ENCODE data around the gene INPP4B.
"Not testable (repeated sequence)": the region's sequence is repeated elsewhere in the genome, so short reads cannot be mapped to it uniquely, and the experiment has no call there.

INPP4B gene

DNA sequence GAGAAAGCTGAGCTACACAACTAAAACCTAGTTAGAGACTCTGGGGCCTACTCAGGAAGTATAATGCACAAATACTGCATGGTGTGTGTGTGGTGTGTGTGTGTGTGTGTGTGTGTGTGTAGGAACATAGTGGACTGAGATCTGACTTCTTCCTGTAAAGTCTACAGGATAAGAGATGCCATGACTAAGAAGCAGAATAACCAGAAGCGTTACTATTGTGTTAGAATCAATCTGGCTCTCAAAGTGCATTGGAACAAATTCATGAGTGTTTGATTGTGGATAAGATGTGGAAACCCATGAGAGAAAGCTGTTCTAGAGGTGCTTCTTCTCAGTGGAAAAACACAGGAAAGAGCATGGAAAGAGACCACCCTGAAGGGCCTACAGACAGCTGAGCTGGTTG lies 302.1 kb downstream of the INPP4B start:
- no peak for DNase-seq (ENCODE audit: low spot score)

DNA sequence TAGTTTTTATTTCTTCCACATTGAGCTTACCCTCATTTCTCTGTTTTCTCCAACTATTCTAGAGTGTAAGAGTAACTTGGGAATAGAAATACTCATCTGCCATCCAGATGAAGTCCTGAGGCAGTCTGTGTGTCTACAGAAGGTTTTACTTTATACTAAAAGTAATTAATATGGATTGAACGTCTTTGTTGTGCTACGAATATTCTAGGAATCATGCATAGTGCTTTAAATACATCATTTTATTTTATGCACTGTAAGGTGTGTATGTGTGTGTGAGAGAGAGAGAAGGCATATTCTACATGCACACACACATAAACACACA lies 305.7 kb downstream of the INPP4B start:
- no peak for DNase-seq (ENCODE audit: low spot score)

DNA sequence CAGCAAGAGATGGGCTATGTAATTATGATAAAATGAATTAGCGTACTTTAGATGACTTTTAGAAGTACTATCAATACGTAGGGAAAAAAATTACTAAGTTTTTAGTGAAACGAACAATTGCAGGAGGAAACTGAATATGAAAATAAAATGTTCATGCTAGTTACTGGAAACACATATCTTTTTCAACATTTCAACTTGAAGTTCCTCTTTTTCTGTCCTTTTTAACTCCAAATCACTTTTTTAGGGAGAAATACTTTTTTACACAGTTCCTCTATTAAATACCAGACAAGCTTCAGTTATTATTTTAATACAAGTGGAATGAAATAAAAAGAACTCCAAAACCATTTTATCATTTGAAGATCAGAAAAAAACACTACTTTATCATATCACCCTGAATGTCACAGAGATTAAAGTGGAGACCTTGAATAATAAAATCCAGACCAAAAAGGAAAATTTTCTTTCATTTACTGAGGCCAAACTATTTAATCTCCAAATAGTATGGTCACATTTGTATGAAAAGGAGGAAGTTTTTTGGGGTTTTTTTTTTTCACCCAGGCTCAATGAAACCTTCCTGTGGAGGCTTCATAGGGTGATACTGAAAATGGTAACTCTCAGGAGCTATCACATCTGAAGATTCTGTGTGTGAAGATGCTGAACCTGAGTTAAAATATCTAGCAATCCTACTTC lies 306.2 kb downstream of the INPP4B start:
- DNase-seq (ENCODE audit: low spot score), result no peak

GRCh38 chr4:142535009-142535408 lies 311.1 kb downstream of the INPP4B start:
- DNase-seq (ENCODE audit: low spot score), result peak; percentile 55

DNA sequence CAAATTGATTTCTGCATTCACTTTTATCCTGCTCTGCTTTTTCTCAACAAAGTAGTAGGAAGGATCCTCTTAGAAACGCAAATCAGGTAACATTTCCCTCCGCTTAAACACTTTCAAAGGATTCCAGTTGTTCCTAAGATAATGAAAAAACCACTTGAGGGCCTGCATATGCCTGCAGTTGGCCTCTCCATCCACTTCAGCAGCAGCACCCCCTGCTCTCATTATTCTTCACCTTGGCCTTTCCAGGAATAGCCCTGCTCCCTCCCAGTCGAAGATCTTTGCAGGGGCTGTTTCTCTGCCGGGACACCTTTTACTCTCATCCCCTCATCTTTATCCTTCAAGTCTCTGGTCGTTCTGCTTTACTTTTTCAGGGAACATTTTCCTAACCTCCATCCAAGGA lies 314.0 kb downstream of the INPP4B start:
- DNase-seq (ENCODE audit: low spot score), result no peak

- DNase-seq (ENCODE audit: low spot score), result no peak
Measured at GRCh38 chr4:142530728-142531127, 315.4 kb downstream of the INPP4B start.

- DNase-seq (ENCODE audit: low spot score), result no peak
Measured at GRCh38 chr4:142528433-142528832, 317.7 kb downstream of the INPP4B start.

GRCh38 chr4:142523111-142523510 lies 323.0 kb downstream of the INPP4B start:
- no peak for DNase-seq (ENCODE audit: low spot score)

DNA sequence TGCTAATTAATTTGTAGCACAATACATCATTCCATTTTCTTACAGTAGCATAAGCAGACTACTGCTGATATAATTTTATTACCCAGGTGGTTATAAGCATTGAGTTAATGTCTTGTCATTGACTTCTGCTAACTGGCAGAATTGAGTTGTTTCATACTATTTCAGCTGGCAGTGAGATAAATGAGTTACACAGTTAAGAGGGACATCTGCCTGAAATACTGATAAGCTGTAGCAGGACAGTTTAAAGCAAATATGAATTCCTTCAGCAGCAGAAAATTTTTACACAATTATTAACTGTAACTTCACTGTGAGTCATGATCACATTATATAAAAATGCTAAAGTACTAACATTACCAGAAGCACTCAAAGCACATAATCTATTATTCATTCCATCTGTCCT lies 326.8 kb downstream of the INPP4B start:
- peak; percentile 42 for DNase-seq (ENCODE audit: low spot score)

GRCh38 chr4:142516686-142517526 lies 329.2 kb downstream of the INPP4B start:
- no peak for DNase-seq (ENCODE audit: low spot score)

- DNase-seq (ENCODE audit: low spot score), result no peak
Measured at GRCh38 chr4:142512161-142512560, 333.9 kb downstream of the INPP4B start.

DNA sequence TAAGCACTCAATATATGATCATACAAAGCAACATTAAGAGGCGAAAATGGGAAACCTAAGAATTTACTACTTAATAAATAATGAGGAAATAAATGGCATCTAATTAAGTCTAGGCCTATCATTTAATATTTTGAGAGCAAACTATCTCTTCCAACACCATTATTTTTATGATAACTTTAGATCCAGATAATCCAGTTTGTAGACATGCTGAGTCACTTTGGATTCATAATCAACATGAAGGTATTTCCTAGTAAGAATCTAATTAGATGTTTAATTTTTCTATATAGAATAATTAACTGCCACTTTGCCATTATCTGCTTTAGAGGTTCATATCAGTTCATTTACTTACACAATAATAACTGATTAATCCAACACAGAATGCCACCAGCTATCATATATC lies 336.2 kb downstream of the INPP4B start:
- DNase-seq (ENCODE audit: low spot score), result no peak

- DNase-seq (ENCODE audit: low spot score), result not testable (repeated sequence)
Measured at GRCh38 chr4:142509381-142509780, 336.7 kb downstream of the INPP4B start.

- DNase-seq (ENCODE audit: low spot score), result no peak
Measured at GRCh38 chr4:142500966-142501365, 345.1 kb downstream of the INPP4B start.

- no peak for DNase-seq (ENCODE audit: low spot score)
Measured at GRCh38 chr4:142497606-142498005, 348.5 kb downstream of the INPP4B start.

- no peak for DNase-seq (ENCODE audit: low spot score)
Measured at GRCh38 chr4:142493255-142494110, 352.6 kb downstream of the INPP4B start.

GRCh38 chr4:142485452-142485851 lies 360.6 kb downstream of the INPP4B start:
- no peak for DNase-seq (ENCODE audit: low spot score)

- DNase-seq (ENCODE audit: low spot score), result no peak
Measured at GRCh38 chr4:142480244-142480643, 365.9 kb downstream of the INPP4B start.

DNA sequence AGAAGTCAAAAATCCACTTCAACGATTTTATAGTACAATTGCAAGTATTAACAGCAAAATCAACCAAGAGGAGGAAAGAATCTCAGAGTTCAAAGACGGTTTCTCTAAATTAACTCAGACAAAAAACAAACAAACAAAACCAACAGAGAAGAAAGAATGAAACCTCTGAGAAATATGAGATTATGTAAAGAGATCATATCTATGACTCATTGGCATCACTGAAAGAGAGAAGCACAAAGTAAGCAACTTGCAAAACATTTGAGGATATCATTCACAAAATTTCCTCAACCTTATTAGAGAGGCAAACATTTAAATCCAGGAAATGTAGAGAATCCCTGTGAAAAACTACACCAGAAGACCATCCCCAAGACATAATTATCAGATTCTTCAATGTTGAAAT lies 370.4 kb downstream of the INPP4B start:
- no peak for DNase-seq (ENCODE audit: low spot score)

DNA sequence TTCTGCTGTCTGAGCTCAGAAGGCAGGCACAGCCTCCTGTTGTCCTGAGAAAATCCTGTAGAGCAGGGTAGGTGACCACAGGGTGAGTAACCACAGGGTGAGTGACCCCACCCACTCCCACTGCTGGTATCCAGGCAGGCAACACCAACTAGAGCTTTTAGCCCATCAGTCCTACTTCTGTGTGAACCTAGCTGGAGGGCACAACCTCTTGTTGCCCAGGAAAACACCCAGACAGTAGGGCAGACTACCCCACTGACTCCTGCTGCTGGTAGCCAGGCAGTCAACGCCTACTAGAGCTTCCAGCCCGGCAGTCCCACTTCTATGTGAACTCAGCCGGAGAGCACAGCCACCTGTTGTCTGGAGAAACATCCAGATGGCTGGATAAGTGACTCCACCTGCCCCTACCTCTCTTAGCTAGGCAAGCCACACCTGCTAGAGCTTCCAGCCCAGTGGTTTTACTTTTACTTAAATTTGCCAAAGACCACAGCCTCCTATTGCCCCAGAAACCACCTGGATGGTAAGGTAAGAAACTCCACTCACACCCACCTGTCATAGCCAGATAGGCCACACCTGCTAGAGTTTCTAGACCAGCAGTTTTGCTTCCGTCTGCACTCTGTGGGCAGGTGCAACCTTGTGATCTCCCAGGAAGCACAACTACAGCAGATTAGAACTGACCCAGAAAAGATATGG lies 371.6 kb downstream of the INPP4B start:
- DNase-seq (ENCODE audit: low spot score), result no peak

DNA sequence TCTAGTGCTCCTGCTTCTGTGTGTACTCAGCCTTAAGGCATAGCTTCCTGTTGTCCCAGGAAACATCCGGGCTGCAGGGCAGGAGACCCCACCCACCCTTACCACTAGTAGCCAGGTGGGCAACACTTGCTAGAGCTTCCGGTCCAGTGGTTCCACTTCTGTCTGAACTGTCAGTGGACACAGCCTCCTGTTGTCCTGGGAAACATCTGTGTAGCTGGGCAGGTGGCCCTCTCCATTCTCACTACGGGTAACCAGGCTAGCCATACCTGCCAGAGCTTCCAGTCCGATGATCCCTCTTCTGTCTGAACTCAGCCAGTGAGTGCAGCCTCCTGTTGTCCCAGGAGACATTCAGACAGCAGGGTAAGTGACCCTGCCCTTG lies 372.2 kb downstream of the INPP4B start:
- DNase-seq (ENCODE audit: low spot score), result no peak

All from COLO829 (cell line).